NCI-H2081 (cell line): ENCODE data around the gene EML1.

Experiments
- DNase-seq, 2 experiments: peaks; one replicate each; lab custom pipeline; 2025; lab: John Stamatoyannopoulos, UW

Gene EML1

GRCh38 chr14:99829450-99829849 lies 36.2 kb downstream of the EML1 start:
- no peak for DNase-seq

- DNase-seq = no peak
Observed at GRCh38 chr14:99831303-99831702, 38.1 kb downstream of the EML1 start.

- no peak for DNase-seq
Observed at GRCh38 chr14:99831903-99832685, 38.9 kb downstream of the EML1 start.

- DNase-seq = no peak
Observed at GRCh38 chr14:99837822-99838221, 44.6 kb downstream of the EML1 start.

GRCh38 chr14:99838639-99839134 lies 45.5 kb downstream of the EML1 start:
- no peak for DNase-seq

- no peak for DNase-seq
Observed at GRCh38 chr14:99839696-99840095, 46.5 kb downstream of the EML1 start.

- no peak for DNase-seq
Observed at GRCh38 chr14:99840265-99840664, 47.1 kb downstream of the EML1 start.

GRCh38 chr14:99840774-99841305 lies 47.6 kb downstream of the EML1 start:
- DNase-seq = no peak

GRCh38 chr14:99841436-99842071 lies 48.3 kb downstream of the EML1 start:
- DNase-seq = no peak

- no peak for DNase-seq
Observed at GRCh38 chr14:99842141-99842540, 48.9 kb downstream of the EML1 start.

- no peak for DNase-seq
Observed at GRCh38 chr14:99846808-99847207, 53.6 kb downstream of the EML1 start.

- no peak for DNase-seq
Observed at GRCh38 chr14:99850709-99851108, 57.5 kb downstream of the EML1 start.

GRCh38 chr14:99852578-99852977 lies 59.4 kb downstream of the EML1 start:
- DNase-seq = no peak

- peak in 1 of 2 experiments; percentile 32 for DNase-seq
Observed at GRCh38 chr14:99853206-99853605, 60.0 kb downstream of the EML1 start.

- DNase-seq = no peak
Observed at GRCh38 chr14:99854831-99855230, 61.6 kb downstream of the EML1 start.

GRCh38 chr14:99855271-99855670 lies 62.1 kb downstream of the EML1 start:
- no peak for DNase-seq

GRCh38 chr14:99857551-99857950 lies 64.3 kb downstream of the EML1 start:
- no peak for DNase-seq

- DNase-seq = no peak
Observed at GRCh38 chr14:99860219-99860618, 67.0 kb downstream of the EML1 start.

GRCh38 chr14:99862136-99862535 lies 68.9 kb downstream of the EML1 start:
- no peak for DNase-seq

GRCh38 chr14:99863059-99863458 lies 69.8 kb downstream of the EML1 start:
- no peak for DNase-seq

- DNase-seq = no peak
Observed at GRCh38 chr14:99865408-99865807, 72.2 kb downstream of the EML1 start.

- no peak for DNase-seq
Observed at GRCh38 chr14:99870617-99871016, 77.4 kb downstream of the EML1 start.

- no peak for DNase-seq
Observed at GRCh38 chr14:99871771-99872170, 78.6 kb downstream of the EML1 start.
